Raji (cell line): ENCODE results near the gene TOMM6.

Experiments used
- POLR2A ChIP-seq: IDR thresholded peaks from 2 replicates; pipeline ENCODE4 v1.6.1; 2011; ENCODE audit warnings: low read depth, low read length, control low read depth; ENCODE audit not compliant: insufficient read depth

Gene TOMM6

DNA sequence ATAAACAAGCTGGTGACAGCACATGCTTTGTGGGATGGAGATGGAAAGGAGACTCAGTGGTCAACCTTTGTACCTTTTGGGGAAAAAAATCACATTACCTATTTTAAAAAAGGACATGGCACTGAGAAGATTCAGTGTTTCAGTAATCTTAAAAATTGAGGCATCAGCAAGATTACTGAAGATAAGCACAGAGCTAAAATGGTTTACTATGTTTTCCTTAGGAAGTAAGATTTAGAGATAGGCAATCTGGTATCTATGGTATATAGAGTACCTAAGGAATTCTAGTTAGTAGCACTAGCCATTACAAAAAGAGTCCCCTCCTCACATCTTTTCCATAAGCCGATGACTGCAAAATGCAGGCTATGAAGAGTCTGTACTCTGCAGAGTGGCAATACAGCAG, 35.7 kb downstream of the TOMM6 start:
- TF ChIP-seq POLR2A = no peak

DNA sequence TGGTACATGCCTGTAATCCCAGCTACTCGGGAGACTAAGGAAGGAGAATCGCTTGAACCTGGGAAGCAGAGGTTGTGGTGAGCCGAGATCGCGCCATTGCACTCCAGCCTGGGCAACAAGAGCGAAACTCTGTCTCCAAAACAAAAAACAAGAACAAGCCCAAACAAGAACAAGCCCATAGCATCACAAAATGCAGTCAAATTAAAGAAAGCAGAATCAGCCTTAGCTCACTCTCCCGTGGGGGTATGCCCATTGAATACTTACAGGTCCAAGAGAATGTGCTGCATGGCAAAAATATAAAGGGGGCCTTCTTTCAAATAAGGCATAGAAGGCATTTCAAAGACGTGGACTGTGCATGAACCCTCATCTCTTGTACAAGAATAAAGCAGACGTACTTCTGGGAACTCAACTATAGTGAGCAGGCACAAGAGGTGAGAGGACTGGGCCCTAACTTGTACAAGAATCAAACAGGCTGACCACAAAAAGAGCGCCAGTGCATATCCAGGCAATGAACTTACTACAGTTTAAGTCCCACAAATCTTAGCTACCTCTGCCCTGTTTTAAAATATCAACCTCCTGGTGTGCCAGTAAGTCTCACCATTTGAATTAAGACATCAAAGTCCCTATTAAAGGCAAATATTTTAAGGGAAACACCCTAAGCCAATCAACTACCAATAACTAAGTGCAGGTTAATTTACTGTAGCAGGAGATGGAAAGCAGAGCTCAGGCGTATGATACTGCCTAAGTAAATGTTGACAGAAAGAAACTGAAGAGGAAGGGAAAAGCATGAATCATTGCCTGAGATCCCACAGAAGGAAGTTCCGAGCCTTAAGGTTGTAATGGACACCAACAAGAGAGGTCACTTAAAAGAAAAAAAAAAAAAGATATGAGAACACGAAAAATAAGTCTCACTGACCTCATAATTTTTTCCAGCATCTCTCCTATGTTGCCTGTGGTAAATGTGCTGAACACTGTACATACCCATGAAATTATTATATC, 37.4 kb downstream of the TOMM6 start:
- no peak for TF ChIP-seq POLR2A

DNA sequence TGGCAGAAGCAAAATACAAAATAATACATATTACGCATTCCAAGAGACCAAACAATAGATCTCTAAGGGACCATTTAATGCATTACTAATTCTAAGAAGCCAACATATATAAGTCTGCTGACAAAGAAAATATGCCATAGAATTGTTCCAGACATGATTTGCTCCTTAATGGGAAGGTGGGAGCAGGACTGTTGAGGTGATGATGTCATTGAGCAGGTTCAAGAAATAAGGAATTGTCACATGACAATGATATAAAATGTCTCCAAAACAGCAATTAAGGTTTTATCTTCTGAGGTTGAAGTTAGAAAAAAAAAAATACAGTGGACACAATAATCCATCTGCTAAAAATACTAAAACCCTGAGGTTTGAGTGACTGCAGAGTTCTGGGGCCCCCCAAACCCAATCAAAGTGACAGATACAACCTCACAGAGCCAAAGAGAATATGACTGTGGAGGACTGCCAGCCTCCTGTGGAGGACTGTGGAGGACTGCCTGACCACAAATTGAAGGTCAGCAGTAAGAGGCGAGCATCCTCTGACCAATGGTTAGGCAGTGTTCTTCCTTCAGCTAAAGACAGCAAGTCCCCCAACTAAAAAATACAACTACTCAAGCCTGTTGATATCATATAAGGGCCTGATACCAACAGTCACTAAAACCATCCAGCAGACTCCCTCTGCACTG, 39.0 kb downstream of the TOMM6 start:
- no peak for TF ChIP-seq POLR2A

GRCh38 chr6:41832263-41832662, 44.8 kb downstream of the TOMM6 start:
- no peak for TF ChIP-seq POLR2A

- TF ChIP-seq POLR2A = no peak
Observed at GRCh38 chr6:41836022-41836659, 48.6 kb downstream of the TOMM6 start.

GRCh38 chr6:41836660-41837052, 49.2 kb downstream of the TOMM6 start:
- no peak for TF ChIP-seq POLR2A
